Activated naive CD8-positive, alpha-beta T cell treated with anti-CD3 and anti-CD28 coated beads for 36 hours (primary cell): ENCODE measurements around the gene MAP3K10. TPM values are rescaled to one million over a fixed set of nuclear protein-coding genes. Genes with fewer than 3 reads are reported as not detected.

Experiments used
- DNase-seq: peaks from one replicate; pipeline ENCODE4 v3.0.0; 2021
- H3K27ac Mint-ChIP-seq: one replicate; pipeline ENCODE4 v1.8.0; 2022; ENCODE audit warnings: mild to moderate bottlenecking, moderate library complexity, mixed read lengths
- H3K27me3 Mint-ChIP-seq: one replicate; pipeline ENCODE4 v1.8.0; 2022; ENCODE audit warnings: mild to moderate bottlenecking, mixed read lengths
- H3K36me3 Mint-ChIP-seq: one replicate; pipeline ENCODE4 v1.8.0; 2021; ENCODE audit warnings: mild to moderate bottlenecking, mixed read lengths
- H3K4me1 Mint-ChIP-seq: one replicate; pipeline ENCODE4 v1.8.0; 2021; ENCODE audit warnings: mixed read lengths
- H3K4me3 Mint-ChIP-seq: one replicate; pipeline ENCODE4 v1.8.0; 2022; ENCODE audit warnings: mild to moderate bottlenecking, moderate library complexity, mixed read lengths
- H3K9me3 Mint-ChIP-seq: one replicate; pipeline ENCODE4 v1.8.0; 2022; ENCODE audit warnings: mixed read lengths
- total RNA-seq, 2 experiments: library from RNA; stranded (reverse); gene quantifications; one replicate each; pipeline ENCODE4 v1.2.3, GENCODE V29; 2021

The MAP3K10 gene
- total RNA-seq, 2 experiments from 2014 or later = 8.3 to 9.3 TPM

DNA sequence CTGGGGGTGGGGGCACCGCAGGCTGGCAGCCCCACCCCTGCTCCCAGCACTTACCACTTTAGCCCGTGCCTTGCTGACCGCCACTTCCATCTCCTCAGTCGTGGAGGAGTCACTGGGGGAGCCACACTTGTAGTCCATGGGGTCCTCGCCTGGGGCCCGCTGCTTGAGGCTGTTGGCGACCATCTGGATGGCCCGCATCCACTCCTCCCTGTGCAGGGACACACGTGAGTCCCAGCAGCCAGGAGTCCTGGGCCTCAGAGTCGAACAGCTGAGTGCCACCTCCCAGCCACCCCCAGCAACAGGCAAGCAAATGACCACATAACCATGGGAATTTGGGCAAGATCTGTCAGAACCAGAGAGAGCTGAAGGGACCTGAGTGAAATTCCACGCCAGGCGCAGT lies 51.3 kb downstream of the MAP3K10 start:
- Mint-ChIP-seq H3K27me3 (no peaks in the 10 kb centered on the region), H3K9me3 (no peaks in the 10 kb centered on the region), H3K4me1 (peaks cover 3% of the 10 kb centered on the region), H3K36me3 (peaks cover 3% of the 10 kb centered on the region), H3K4me3 (no peak overlapping the region), H3K27ac (no peak overlapping the region)
- DNase-seq = no peak

- Mint-ChIP-seq H3K36me3 (peaks cover under 1% of the 10 kb centered on the region), H3K4me1 (peaks cover 3% of the 10 kb centered on the region), H3K4me3 (no peak overlapping the region), H3K9me3 (no peaks in the 10 kb centered on the region), H3K27me3 (no peaks in the 10 kb centered on the region), H3K27ac (no peak overlapping the region)
- no peak for DNase-seq
Measured at GRCh38 chr19:40243181-40243580, 52.0 kb downstream of the MAP3K10 start.

DNA sequence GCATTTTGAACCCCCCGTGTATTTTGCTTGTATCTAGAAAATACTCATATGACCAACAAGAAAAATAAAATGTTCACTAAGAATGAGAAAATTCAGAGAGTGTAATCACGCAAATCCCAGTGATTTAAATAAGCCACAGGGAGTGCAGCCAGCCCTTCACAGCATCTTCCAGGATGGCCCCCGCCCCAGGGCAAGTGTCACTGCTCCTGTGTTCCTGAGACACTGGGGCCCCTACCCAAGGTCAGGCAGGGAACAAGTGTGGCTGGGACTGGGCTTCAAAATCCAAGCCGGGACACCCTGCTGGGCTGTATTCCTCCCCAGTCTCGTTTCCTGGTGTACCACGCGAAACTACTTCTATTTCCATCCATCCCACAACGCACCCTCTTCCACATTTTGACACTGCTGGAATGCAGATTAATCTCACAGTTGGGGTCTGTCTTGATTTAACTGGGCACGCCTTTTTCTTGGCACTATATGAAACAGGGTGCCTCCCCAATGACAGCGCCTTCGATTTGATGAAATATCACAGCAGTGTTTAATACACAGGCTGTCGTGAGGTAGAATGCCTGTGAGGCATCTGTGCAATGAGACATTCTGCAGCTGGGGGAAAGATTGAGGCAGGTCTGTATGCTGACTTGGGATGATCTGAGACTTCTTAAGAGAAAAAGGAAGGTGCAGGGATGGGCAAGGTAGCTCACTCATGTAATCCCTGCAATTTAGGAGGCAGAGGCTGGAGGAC lies 53.5 kb downstream of the MAP3K10 start:
- no peaks in the 10 kb centered on the region for H3K27me3 Mint-ChIP-seq
- no peak overlapping the region for H3K4me3 Mint-ChIP-seq
- no peak overlapping the region for H3K27ac Mint-ChIP-seq
- no peaks in the 10 kb centered on the region for H3K9me3 Mint-ChIP-seq
- peaks cover 2% of the 10 kb centered on the region for H3K36me3 Mint-ChIP-seq
- no peak for DNase-seq
- peaks cover 5% of the 10 kb centered on the region for H3K4me1 Mint-ChIP-seq

DNA sequence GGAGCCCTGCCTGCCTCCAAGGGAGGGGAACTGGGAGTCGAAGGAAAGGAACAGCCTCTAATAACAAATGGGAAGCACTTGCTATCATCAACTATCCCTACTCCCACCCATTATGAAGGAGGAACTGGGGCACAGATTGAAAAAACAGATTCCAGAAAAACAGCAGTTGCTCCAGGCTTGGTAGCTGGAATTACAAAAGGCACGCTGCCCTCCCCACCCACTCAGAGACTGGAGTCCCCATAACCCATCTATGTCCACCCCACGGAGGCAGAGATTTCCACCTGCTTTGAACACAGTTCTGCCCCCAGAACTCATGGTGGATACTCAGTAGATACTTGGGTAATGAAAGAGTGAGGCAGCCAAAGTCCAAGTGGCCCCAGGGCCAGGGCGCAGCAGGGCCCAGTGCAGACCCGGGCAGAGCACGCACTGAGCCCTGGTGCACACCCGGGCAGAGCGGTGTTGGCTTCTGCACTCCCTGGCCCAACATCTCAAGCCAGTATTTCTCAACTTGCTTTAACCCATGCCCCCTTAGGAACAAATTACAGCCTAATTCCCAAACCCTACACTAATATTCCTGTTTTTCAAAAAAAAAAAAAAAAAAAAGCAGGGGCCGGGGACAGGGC lies 54.4 kb downstream of the MAP3K10 start:
- DNase-seq = no peak
- no peaks in the 10 kb centered on the region for H3K27me3 Mint-ChIP-seq
- H3K36me3 Mint-ChIP-seq = peaks cover 3% of the 10 kb centered on the region
- no peak overlapping the region for H3K4me3 Mint-ChIP-seq
- no peak overlapping the region for H3K27ac Mint-ChIP-seq
- peaks cover 7% of the 10 kb centered on the region for H3K4me1 Mint-ChIP-seq
- no peaks in the 10 kb centered on the region for H3K9me3 Mint-ChIP-seq

DNA sequence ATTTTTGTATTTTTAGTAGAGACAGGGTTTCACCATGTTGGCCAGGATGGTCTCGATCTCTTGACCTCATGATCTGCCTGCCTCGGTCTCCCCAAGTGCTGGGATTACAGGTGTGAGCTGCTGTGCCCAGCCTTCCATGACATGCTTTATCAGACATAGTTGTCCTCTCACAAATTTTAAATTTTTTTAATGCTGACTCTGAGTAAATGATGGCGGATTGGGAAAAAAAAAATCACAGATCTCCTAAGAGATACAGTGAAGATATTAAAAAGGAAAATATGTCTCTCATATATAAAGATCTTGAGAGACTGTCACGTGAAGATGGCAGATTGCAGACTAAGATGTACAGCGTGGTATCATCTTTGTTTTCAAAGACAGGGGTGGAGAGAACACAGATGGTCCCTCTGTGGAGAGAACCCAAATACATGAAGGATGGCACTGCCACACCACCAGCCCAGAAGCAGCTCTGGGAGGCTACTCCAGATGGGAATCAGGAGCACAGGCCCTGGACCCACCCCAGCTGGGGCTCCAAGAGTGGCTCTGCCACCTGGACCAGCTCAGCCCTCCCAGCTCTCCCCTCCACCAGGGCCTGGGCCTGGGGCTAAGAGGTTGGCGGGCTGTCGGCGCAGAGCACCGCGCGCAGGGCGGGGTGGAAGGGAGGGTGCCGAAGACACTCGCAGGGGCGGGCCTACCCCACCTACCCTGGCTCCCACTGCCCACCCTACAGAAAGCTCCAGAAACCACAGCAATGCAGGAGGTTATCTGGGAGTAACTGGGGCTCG lies 55.3 kb downstream of the MAP3K10 start:
- DNase-seq = no peak
- Mint-ChIP-seq H3K27me3 (no peaks in the 10 kb centered on the region), H3K4me3 (no peak overlapping the region), H3K27ac (no peak overlapping the region), H3K9me3 (no peaks in the 10 kb centered on the region), H3K36me3 (peaks cover 3% of the 10 kb centered on the region), H3K4me1 (peaks cover 7% of the 10 kb centered on the region)

DNA sequence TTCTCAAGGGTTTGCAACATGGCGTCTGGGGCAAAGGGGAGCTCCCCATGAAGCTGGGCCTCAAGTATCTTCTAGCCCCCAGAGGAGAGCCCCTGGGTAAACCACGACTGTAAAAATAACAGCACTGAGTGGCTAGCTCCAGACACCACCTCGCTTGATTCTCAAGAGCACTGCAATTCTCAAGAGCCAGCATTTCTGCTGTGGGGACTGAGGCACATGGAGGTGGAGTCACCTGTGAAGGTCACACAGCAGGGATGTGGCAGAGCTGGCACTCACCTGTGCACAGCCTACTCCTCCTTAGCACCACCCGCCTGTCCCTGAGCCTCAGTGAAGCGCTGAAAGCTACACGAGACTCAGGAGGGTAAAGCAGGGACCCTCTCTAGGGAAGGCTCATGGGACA lies 56.0 kb downstream of the MAP3K10 start:
- no peak overlapping the region for H3K27ac Mint-ChIP-seq

GRCh38 chr19:40247735-40248262 lies 56.6 kb downstream of the MAP3K10 start:
- Mint-ChIP-seq H3K9me3 (no peaks in the 10 kb centered on the region), H3K4me1 (peaks cover 7% of the 10 kb centered on the region), H3K27ac (no peak overlapping the region), H3K27me3 (no peaks in the 10 kb centered on the region), H3K4me3 (no peak overlapping the region), H3K36me3 (peaks cover 3% of the 10 kb centered on the region)
- DNase-seq = no peak

More for the DNA sequence above, 56.0 kb downstream of the MAP3K10 start:
- H3K4me1 Mint-ChIP-seq = peaks cover 7% of the 10 kb centered on the region
- no peaks in the 10 kb centered on the region for H3K27me3 Mint-ChIP-seq
- H3K9me3 Mint-ChIP-seq = no peaks in the 10 kb centered on the region
- H3K4me3 Mint-ChIP-seq = no peak overlapping the region
- peaks cover 3% of the 10 kb centered on the region for H3K36me3 Mint-ChIP-seq
- DNase-seq = no peak

GRCh38 chr19:40249201-40249600 lies 58.0 kb downstream of the MAP3K10 start:
- H3K27ac Mint-ChIP-seq = no peak overlapping the region
- no peaks in the 10 kb centered on the region for H3K9me3 Mint-ChIP-seq
- H3K36me3 Mint-ChIP-seq = peaks cover 3% of the 10 kb centered on the region
- H3K4me1 Mint-ChIP-seq = peaks cover 11% of the 10 kb centered on the region
- no peak for DNase-seq
- no peaks in the 10 kb centered on the region for H3K27me3 Mint-ChIP-seq
- no peak overlapping the region for H3K4me3 Mint-ChIP-seq

DNA sequence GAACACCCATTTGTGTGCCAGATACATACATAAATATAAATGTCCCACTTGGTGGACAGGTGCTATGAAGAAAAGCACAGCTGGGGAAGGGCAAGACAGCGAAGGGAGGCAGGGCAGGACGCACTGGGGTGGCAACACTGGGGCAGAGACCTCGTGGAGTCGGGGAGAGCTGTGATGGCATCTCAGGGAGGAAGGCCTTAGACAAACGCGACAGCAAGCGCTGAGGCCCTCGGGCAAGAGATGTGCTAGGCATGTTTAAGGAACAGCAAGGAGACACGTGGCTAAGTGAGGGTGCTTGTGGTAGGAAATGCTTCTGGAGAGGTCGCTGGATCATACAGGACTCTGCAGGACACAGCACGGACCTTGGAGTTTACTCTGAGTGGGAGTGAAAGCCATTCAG lies 58.6 kb downstream of the MAP3K10 start:
- Mint-ChIP-seq H3K9me3 (no peaks in the 10 kb centered on the region), H3K4me1 (peaks cover 11% of the 10 kb centered on the region), H3K4me3 (no peak overlapping the region), H3K27me3 (no peaks in the 10 kb centered on the region), H3K27ac (no peak overlapping the region), H3K36me3 (peaks cover 3% of the 10 kb centered on the region)
- DNase-seq = no peak

GRCh38 chr19:40251244-40251643 lies 60.0 kb downstream of the MAP3K10 start:
- Mint-ChIP-seq H3K36me3 (peaks cover 14% of the 10 kb centered on the region), H3K4me1 (peaks cover 11% of the 10 kb centered on the region), H3K27ac (no peak overlapping the region), H3K4me3 (no peak overlapping the region), H3K9me3 (no peaks in the 10 kb centered on the region), H3K27me3 (no peaks in the 10 kb centered on the region)
- no peak for DNase-seq

DNA sequence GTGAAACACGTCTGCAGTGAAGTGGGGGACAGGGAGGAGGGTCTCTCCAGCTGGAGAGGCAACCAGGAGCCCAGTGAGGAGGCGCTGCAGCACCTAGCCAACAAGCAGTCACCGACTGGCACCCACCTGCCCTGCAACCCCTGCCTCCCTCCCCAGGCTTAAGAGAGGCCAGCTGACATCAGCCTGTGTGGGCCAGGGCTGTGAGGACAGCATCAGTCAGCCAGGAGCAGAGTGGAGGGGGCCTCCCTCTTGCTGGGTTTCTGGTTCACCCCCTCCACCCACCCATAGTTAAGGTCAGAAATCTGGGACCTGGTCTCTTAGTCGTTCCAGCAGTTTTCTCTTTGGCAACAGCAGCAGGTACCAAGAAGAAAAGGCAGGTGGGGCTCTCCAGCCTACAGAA lies 60.8 kb downstream of the MAP3K10 start:
- no peak for DNase-seq
- Mint-ChIP-seq H3K4me1 (peaks cover 11% of the 10 kb centered on the region), H3K27ac (no peak overlapping the region), H3K36me3 (peaks cover 14% of the 10 kb centered on the region), H3K4me3 (no peak overlapping the region), H3K27me3 (no peaks in the 10 kb centered on the region), H3K9me3 (no peaks in the 10 kb centered on the region)

DNA sequence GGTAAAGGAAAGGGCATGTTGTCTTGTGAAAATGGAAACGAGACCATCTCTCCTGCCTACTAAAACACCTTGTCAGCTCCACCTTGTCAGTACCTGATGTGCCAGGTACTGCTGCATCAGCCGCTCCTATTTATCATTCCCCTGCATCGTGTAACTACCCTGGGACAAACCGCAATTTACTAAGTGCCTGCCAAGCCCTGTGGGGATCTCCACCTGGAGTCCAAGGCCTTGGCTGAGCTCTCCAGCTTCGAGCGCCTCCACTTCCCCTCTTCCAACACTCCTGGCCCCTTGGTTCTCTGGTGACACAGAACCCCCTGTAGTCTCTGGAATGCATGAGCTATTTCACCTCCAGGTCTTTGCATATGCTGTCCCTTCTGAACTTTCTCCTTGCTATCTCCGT lies 61.2 kb downstream of the MAP3K10 start:
- H3K4me3 Mint-ChIP-seq = no peak overlapping the region
- peaks cover 13% of the 10 kb centered on the region for H3K4me1 Mint-ChIP-seq
- no peaks in the 10 kb centered on the region for H3K27me3 Mint-ChIP-seq
- DNase-seq = no peak
- H3K27ac Mint-ChIP-seq = no peak overlapping the region
- H3K36me3 Mint-ChIP-seq = peaks cover 14% of the 10 kb centered on the region
- no peaks in the 10 kb centered on the region for H3K9me3 Mint-ChIP-seq

DNA sequence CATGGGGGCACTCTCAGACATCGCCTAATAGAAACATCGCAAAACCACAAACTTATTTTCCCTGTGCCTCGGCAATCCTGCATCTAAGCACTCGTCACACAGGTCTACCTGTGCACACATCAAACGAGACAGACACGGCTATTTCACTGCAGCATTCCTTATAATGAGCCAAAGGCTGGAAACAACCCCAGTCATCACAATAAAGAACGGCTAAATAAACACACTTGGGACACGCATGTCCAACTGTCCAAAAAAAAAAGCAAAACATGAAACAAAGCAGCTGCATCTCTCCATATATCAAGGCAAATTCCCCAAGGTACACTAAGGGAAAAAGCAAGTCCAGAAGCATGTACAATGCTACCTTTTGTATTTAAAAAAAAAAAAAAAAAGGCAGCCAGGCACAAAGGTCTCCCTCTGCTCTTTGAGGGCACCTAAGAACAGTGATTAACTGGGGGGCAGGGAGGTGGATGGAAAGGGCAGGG lies 62.4 kb downstream of the MAP3K10 start:
- Mint-ChIP-seq H3K9me3 (no peaks in the 10 kb centered on the region), H3K27me3 (no peaks in the 10 kb centered on the region), H3K4me3 (no peak overlapping the region), H3K27ac (no peak overlapping the region), H3K36me3 (peaks cover 14% of the 10 kb centered on the region), H3K4me1 (peaks cover 15% of the 10 kb centered on the region)
- no peak for DNase-seq

GRCh38 chr19:40254714-40255418 lies 63.6 kb downstream of the MAP3K10 start:
- Mint-ChIP-seq H3K36me3 (peaks cover 13% of the 10 kb centered on the region), H3K4me3 (no peak overlapping the region), H3K27ac (no peak overlapping the region), H3K4me1 (peaks cover 20% of the 10 kb centered on the region), H3K9me3 (no peaks in the 10 kb centered on the region), H3K27me3 (no peaks in the 10 kb centered on the region)
- no peak for DNase-seq
